HCEC 1CT (cell line): ENCODE data around the gene PRSS21.
A peak's percentile ranks its signal among the peaks of the same experiment; 100 is the strongest.

Source experiments
- DNase-seq: peaks from one replicate; pipeline ENCODE4 v3.0.0-alpha.2; 2017

The PRSS21 gene, protein sequence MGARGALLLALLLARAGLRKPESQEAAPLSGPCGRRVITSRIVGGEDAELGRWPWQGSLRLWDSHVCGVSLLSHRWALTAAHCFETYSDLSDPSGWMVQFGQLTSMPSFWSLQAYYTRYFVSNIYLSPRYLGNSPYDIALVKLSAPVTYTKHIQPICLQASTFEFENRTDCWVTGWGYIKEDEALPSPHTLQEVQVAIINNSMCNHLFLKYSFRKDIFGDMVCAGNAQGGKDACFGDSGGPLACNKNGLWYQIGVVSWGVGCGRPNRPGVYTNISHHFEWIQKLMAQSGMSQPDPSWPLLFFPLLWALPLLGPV

DNA sequence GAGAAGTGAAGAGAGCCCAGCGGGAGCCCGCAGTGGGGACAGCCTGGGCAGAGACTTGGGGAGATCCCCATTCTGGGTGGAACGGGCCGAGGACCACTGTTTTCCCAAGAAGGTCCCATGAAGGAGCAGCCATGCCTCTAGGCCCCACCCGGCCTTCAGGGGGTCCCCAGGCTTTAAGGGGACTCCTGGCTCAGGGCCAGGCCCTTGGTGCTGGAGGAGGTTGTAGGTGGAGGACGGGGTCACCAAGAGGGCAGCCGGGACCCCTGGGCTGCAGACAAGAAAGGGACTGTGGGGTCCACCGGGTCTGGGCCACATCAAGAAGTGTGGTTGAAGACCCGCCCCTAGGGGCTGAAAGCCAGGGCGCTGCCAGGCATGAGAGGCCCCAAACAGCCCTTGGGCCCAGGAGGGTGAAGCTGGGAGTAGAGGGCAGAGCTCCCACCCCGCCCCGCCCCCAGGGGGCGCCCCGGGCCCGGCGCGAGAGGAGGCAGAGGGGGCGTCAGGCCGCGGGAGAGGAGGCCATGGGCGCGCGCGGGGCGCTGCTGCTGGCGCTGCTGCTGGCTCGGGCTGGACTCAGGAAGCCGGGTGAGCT lies at the start of gene PRSS21:
PRSS21 (plus strand) TSS at position 487 of the 589 bp plus-strand sequence; CDS start at position 519, 32 bp downstream.
- no peak for DNase-seq

DNA sequence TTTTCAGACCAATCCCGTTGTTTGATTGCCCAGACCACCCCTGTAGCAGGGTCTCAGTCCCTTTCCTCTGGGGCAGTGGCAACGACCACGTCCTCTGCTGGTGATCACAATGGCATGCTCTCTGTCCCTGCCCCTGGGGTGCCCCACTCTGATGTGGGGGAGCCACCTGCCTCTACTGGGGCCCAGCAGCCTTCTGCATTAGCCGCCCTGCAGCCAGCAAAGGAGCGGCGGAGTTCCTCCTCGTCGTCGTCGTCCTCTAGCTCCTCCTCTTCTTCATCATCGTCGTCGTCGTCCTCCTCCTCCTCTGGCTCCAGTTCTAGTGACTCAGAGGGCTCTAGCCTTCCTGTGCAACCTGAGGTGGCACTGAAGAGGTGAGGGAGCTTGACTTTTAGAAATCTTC lies 49.1 kb upstream of the PRSS21 start:
- no peak for DNase-seq

DNA sequence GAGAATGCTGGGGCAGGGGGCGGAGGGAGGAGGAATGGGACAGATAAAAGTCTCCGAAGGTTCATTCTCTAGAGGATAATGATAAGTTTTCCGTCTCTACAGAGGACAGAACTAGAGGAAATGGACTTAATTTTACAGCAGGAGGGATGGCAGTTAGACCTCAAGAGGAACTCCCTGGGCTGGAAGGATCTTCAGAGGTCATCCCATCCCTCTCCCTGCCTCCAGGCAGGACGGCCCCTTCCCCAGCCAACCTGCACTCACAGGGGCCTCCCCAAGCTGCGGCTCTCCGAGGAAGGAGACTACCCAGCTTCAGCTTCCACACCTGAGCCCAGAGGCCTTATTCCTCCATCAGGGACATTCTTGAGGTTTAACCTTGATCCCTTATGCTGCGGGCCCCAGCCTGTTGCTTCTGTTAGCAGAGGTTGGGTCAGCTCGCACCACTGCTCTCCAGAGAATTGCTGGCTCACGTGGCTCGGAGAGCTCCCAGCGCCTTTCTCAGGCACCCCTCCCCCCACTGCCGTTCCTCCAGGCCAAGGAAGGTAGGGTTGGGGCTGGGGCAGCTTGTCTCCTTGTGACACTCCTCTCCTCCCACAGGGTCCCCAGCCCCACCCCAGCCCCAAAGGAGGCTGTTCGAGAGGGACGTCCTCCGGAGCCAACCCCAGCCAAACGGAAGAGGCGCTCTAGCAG lies 48.5 kb upstream of the PRSS21 start:
- DNase-seq, result no peak

DNA sequence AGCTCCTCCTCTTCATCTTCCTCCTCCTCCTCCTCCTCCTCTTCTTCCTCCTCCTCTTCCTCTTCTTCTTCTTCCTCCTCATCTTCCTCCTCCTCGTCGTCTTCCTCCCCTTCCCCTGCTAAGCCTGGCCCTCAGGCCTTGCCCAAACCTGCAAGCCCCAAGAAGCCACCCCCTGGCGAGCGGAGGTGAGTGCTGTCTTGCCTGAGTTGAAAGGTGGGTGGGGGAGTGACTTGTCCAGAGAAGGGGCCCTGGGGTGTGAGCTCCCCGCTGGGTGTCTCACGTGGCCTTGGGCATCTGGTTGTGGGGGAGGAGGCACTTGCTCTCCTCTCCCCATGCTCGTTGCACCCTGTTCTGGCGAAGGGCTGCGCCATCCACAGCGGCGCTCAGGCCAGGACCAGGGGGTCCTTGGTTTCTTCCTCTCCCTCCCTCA lies 47.9 kb upstream of the PRSS21 start:
- DNase-seq, result no peak

DNA sequence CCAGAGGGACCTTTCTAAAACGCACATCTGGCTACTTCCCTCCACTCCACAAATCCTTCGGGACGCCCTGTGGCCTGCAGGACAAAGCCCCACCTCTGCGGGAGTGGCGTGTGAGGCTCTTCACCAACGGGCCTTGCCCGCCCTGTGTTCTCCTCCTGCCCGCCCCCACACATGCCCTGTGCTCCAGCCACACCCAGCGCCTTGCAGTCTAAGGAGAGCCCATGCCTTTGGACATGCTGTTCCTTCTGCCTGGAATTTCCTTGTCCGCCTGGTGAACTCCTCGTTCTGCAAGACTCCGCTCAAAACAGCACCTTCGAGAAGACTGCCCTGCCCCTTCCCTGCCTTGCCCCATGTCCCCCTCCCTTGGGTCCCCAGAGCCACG lies 47.4 kb upstream of the PRSS21 start:
- no peak for DNase-seq

DNA sequence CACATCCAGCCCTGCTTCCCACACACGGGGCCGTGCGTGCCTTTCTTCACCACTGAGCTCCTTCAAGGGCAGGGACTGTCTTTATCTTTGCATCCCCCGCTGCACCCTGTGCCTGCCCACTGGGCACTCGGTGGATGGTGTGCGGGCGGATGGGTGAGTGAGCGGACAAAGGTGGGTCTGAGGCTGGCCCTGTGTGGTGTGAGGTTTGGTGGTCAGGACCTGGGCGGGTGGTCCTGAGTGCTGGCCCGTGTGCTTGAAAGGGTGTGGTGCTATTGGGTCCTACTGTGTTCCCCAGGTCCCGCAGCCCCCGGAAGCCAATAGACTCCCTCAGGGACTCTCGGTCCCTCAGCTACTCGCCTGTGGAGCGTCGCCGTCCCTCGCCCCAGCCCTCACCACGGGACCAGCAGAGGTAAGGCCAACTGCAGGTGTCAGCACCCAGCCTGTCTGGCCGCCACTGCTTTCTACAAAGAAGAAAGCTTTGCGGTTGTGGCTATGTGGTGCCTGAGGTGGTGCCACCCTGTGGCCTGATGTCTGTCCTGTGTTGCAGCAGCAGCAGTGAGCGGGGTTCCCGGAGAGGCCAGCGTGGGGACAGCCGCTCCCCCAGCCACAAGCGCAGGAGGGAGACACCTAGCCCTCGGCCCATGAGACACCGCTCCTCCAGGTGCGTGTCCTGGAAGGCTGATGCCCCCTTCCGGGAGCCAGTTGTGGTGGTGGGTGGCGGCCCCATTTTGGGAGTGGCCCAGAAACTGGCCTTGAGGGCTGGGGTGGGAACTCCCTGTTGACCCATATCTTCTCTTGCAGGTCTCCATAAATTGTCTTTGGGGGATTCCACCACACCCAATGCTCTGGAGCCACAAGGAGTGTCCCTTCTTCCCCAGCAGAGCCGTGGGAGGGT lies 46.7 kb upstream of the PRSS21 start:
- peak; percentile 23 for DNase-seq

DNA sequence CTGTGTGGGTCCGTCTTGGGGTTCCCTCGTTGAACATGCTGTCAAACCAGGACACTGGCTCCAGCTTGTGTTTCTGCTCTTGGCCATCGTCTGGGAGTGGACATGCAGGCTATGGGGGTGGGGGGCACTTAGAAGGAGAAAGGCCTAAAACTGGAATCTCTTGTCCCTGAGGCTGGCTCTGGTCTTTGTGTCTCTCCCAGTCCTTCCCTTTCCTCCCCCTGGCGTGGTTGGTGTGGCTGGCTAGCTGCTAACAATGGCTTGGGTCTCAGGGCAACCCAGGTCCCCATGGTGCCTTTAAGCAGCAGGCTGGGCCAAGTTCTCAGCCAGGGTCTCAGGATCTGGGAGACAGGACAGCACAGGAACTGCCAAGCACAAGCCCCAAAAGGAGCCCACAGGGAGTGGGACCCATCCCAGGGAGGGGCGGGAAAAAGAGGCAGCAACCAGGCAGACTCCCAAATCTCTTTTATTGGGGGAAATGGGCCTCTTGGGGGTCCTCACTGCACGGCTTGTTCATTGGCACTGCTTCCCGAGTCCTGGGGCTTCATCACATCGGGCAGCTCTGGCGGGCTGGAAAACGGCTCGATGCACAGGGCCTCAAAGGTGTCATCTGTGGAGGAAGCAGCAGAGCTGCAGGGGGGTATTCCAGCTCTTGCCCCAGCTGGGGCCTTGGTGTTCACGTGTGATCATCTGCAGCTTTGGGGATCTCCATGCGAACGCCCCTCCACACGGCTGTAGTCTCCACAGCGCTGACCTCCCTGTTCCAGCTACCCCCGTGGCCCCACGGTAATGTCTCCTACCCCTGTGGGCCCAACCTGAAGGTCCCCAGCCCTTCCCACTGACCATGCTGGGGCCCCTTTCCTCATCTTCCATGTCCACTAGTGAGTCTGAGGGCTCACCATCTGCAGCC lies 45.3 kb upstream of the PRSS21 start:
- no peak for DNase-seq

DNA sequence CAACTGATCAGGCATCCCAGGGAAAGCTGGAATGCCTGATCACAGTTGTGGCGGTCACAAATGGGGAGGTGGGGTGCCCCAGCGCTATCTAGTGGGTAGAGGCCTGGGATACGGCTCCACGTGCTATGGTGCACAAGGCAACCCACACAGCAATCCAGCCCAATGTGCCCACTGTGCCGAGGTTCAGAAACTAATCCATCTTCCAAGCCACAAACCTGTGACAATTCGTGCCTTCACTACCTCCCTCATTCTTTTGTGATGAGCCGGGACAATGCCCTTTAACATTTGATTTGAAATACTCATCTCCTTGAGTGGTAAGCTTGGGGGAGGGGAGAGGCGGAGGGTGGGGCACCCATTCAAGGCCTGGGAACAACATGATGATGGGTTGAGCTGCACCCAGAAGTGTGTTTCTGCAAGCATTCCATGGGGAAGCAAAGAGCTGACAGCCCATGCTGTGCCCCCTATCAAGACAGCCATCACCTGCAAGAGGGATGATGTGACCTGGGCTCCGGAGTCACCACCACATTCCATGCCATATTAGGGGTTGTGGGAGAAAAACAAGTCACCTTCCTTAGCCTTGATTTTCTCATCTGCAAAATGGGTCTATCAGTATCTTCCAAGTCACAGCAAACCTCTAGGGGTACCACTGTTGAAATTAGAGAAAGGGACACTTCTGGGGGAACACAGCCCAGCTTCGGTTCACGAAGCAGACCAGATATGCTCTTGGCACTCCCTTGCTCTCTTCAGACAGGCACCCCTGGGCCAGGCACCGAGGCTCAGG lies 43.7 kb upstream of the PRSS21 start:
- DNase-seq, result peak; percentile 25

DNA sequence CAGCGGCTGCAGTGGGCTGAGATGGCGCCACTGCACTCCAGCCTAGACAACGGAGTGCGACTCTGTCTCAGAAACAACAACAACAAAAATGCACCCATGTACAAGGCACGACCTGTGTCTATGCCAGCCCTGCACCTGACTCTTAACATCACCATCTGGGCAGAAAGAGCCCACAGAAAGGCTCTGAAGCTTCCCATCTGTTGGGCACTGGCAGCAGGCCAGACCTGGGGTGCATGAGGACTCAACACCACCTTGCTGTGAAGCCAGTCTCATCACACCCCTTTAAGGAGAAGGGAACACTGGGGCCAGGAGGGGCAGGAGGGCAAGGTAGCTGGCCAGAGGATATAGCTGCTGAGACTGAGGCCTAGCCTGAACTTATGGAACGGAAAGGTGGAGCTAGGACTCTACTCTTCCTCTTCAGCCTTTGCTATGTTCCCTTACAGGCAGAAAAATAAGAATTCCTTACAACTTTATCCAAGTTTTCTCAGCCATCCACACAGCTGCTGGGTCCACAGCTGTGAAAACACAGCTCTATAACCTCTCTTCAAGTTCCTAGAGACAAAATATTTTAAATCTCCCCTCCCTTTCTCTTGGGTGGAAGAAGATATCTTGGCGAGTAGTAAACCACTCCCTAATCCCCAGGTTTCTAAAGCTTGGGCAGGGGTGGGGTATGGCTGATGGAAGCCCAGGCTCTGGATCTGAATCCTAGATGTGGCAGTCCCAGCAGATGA lies 42.7 kb upstream of the PRSS21 start:
- no peak for DNase-seq

DNA sequence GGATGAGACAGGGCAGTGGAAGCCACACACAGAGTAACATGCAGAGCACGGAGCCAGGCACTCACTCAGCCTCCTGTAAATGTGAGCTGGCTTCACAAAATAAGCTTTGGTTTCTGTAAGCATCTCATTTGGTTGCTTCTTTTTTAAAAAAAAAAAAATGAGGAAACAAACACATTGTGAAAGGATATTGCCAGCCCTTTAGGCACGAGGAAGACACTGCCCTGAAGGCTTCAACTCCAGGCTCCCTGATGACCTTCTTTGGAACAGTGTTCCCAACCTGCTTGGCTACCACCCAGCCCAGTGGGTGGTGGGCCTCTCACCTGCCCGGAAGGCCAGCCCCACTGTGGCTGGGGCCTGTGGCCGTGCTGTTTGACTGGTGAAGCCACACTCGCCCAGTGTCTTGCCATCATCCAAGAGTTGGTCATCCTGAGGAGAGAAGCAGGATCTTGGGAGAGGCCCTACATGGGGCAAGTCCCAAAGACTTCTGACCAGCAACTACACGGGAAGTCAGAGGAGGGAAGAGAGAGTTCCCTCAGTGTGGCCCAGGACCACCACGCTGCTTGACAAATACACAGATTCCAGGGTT lies 41.8 kb upstream of the PRSS21 start:
- DNase-seq, result no peak

DNA sequence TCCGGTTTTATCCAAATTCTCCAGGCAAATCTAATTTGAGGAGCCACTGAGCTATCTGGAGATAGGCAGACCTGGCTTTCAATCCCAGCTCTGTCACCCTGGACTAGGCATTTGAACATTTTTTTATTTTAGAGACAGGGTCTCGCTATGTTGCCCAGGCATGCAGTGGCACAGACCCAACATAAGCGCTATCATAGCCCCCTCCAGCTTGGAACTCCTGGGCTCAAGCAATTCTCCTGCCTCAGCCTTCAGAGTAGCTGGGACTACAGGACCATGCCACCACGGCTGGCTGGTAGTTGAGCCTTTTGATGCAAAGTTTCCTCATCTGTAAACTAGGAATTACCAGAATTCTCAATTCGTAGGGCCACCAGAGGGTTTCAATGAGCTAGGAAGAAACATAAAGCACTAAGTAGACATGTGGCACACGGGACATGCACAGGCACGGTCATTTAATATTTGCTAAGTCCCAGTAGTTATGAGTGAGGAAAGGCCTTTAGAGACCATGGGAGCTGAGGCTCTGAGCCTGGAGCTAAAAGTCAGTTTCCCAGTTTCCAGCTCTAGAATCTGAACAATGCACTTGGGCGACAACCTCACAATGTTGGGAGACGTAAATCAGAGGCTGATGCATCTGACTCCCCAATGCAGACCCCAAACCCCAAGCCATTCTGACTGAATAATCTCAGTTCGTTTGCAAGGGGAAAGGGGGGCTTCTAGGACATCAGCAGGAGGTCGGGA lies 41.1 kb upstream of the PRSS21 start:
- DNase-seq, result no peak

DNA sequence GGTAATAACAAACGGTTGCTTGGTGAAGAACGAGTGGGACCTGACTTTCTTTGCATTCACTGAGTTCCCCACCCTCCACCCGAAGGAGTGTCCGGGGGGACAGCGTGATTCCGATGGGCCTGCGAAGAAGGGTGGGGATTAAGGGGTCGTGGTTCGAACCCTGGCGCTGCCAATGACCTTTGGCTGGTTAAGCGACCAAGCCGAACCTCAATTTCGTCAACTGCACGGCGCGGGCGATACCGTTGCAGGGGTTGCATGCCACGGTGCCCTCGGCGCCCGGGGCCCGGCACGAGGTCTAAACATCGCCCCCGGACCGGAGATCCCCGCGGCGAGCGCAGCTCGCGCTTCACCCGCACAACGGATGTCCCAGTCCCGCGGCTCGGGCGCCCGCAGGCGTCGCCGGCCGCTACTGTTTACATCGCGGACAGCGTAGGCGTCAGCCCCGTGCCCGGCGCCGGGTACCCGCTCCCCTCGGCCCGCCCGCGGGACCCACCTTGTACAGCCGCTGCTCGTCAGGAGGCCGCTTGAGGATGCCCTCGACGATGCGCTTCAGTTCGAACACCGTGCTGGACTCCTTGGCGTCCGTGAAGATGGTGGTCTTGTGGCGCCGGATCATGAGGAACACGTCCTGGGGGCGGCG lies 40.4 kb upstream of the PRSS21 start:
- DNase-seq, result no peak

DNA sequence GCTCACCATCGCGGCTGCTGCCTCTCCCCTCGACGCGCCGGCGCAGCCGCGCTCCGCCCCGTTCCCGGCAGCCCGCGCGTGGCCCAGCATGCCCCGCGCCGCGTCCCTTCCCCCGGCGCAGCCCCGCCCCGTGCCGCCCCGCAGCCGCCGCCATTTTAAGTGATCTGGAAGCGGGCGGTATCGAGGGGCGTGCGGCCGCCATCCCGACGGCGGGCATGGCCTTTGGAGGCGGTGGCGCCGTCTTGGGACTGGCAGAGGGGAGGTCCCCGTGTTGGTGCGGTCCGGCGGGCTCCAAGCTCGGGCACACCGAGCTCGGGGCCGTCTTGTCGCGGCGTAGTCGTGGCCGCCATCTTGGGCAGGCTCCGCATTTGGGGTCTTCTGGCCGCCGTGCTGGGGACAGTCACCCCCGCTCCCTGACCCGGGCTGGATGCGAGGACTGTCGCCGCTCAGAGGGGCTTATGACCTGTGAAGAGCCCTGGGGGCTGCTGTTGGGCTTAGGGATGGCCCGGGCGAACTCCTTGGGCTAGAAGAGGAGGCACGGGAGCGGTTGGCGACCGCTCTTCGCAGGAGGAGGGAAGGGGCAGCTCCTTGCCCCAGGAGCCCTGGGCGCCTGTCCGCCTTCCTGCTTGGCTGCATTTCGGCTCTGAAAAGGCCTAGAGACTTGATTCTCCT lies 39.7 kb upstream of the PRSS21 start, which contains the start of gene ELOB:
ELOB (minus strand) TSS at position 50 of the 672 bp plus-strand sequence; CDS start at position 9, 41 bp downstream.
- peak; percentile 84 for DNase-seq

DNA sequence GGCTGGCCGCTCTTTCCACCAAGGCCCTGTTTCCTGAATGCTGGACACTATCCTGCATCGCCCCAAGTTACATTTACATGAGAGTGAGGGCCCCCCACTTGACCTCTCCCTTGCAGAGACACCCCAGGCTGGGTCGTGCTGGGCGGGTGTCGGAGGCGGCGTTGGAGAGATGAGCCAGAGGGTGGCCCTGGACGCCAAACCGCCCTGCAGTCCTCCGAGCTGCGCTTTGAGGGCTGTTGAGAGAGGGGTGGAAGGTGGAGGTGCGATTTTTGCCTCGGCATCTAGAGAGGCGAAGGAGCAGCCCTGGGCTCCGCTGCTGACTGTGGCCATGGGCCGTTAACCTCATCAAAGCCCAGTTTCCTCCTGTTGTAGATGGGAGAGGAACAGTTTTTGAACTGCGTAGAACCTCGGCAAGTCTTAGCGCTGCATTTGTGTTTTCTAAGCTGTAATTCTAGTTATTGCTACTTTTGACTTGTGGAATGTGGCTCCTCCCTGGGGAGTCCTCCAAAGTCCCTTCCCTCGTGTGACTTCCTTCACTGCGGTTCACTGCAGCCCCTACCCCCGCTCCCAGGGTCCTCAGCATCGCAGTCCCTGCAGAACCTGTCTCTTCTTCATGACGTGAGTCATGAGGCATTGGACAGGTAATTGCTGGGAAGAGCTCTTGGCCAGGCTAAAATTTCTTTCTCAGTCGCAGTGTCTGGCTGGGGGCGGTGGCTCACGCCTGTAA lies 39.0 kb upstream of the PRSS21 start:
- peak; percentile 20 for DNase-seq

DNA sequence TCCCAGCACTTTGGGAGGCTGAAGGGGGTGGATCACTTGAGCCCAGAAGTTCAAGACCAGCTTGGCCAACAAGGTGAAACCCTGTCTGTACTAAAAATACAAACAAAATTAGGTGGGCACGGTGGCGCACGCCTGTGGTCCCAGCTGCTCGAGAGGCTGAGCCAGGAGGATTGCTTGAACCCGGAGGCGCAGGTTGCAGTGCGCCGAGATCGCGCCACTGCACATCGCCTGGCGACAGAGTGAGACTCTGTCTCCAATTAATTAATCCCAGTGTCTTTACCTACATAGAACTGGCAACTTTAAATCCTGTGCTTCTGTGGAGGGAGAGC lies 38.4 kb upstream of the PRSS21 start:
- no peak for DNase-seq

DNA sequence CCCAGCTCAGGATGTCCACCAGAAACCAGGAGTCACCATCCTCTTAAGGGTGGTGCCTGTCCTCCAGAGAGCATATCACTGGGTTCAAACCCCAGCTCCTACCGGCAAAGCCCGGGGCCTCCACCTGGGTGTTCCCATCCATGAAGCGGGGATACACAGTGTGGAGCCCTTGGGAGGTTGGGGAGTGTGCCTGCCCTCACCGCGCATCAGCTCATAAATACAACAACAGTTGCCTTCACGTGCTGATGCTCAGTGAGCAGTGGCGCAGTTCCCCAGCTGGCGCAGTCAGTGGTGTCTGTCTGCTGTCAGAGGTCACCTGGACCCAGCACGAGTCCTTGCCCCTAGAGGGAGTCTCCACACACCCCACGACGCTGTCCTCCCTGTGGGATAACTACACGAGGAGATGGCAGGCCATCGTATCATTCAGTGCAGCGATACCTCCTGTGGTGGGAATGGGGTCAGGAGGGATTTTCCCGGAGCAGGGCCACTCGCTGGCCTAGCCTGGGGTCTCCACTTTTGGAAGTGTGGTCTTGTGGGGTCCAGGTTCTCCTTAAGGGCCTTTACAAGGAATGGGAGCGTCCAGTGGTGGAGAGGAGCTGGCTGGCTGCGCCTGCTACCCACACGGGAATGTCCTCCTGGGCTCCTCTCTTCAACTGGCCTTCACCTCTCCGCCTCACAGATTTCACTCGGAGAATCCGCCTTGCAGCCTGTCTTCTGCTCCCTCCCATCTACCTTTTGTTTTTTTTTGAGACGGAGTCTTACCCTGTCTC lies 37.7 kb upstream of the PRSS21 start:
- DNase-seq, result no peak
